Spleen (tissue), 7 donors: Measurements from ENCODE around the gene ZNF593.

Experiments used
- POLR2AphosphoS5 ChIP-seq, 3 donors: sonication (generic); formaldehyde crosslinking; IDR thresholded peaks; one replicate each; pipeline ENCODE4 v1.5.1; 2017; ENCODE audit warnings: antibody characterized with exemption in 3 of 3
- TF ChIP-seq, protein P1 (sequence below), 11 experiments: fragments of 200-600 bp in 7 of 11; fragments of 450-650 bp in 4 of 11; sonication (generic) in 4 of 11; IDR thresholded peaks in 8 of 11; conservative IDR thresholded peaks in 3 of 11; 1 replicate in 7 of 11; 2 replicates in 4 of 11; pipeline versions ENCODE4 v1.4.0 to v1.8.0; 2016 to 2021; ENCODE audit warnings: antibody characterized with exemption in 11 of 11, inconsistent platforms in 4 of 11, mild to moderate bottlenecking in 1 of 11
- donor health status: DM: no; HTN: no; CAD: no; lungs with moderate emphysema.
- donor health status: DM: no; HTN: no; CAD: no.
- donor health status: DM: no; HTN: no; CAD: no.

DNA sequence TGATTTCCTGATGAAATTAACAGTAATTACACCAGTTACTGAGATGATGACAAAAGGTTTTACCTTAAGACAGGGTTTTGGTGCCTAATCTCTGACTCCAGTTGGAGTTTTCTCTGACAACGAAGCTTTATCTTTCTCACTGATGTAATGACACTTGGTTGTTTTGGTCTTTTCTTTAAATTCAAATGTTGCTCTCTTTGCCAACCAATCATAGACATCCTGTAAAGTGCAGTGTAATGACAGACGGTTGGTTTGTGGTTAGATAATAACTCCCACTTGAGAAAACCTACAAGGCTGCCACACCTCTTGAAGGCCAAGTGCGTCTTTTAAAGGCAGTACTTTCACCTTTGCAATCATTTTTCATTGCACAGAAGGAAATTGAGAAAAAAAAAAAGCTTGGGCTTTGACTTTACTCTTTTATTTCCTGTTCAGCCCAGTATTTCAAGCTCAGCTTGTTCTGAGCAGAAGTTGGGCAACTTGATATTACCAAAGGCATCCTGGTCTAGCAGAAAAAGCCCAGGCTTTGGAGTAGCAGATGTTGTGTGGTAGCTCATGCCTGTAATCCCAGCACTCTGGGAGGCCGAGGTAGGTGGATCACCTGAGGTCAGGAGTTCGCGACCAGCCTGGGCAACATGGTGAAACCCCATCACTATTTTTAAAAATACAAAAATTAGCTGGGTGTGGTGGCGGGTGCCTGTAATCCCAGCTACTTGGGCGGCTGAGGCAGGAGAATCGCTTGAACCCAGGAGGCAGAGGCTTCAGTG is 43.2 kb upstream of the ZNF593 start:
- TF ChIP-seq, protein P1, sequence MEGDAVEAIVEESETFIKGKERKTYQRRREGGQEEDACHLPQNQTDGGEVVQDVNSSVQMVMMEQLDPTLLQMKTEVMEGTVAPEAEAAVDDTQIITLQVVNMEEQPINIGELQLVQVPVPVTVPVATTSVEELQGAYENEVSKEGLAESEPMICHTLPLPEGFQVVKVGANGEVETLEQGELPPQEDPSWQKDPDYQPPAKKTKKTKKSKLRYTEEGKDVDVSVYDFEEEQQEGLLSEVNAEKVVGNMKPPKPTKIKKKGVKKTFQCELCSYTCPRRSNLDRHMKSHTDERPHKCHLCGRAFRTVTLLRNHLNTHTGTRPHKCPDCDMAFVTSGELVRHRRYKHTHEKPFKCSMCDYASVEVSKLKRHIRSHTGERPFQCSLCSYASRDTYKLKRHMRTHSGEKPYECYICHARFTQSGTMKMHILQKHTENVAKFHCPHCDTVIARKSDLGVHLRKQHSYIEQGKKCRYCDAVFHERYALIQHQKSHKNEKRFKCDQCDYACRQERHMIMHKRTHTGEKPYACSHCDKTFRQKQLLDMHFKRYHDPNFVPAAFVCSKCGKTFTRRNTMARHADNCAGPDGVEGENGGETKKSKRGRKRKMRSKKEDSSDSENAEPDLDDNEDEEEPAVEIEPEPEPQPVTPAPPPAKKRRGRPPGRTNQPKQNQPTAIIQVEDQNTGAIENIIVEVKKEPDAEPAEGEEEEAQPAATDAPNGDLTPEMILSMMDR (IDR thresholded peaks at IDR 0.05 in 8 of 11, conservative IDR thresholded peaks at IDR 0.05 in 3 of 11), result no peak
- TF ChIP-seq POLR2AphosphoS5 (IDR thresholded peaks at IDR 0.05), result peak in 1 of 3 donors; percentile 8
